Activated T-cell treated with anti-CD3 and anti-CD28 coated beads, Interleukin-2, amount 50 U/mL, for 4 hours (primary cell): ENCODE measurements around the gene GHR. TPM values are rescaled to one million over a fixed set of nuclear protein-coding genes. Genes with fewer than 3 reads are reported as not detected.
"Not testable (repeated sequence)": the region's sequence is repeated elsewhere in the genome, so short reads cannot be mapped to it uniquely, and the experiment has no call there.

Experiments
- ATAC-seq, 2 donors: fragments of 200-7000 bp; cut with Tn5 transposase; one replicate each; pipeline ENCODE4 v1.10.0; 2021
- DNase-seq: peaks from one replicate; pipeline ENCODE4 v3.0.0-alpha.2; 2020
- H3K27me3 Mint-ChIP-seq: one replicate; pipeline ENCODE4 v1.8.0; 2021; ENCODE audit warnings: low read depth, mixed read lengths
- H3K36me3 Mint-ChIP-seq: one replicate; pipeline ENCODE4 v1.8.0; 2022; ENCODE audit warnings: mixed read lengths; ENCODE audit not compliant: insufficient read depth
- H3K4me1 Mint-ChIP-seq: one replicate; pipeline ENCODE4 v1.8.0; 2021; ENCODE audit warnings: low read depth, mixed read lengths
- H3K4me3 Mint-ChIP-seq: one replicate; pipeline ENCODE4 v1.8.0; 2021; ENCODE audit warnings: mild to moderate bottlenecking, moderate library complexity, mixed read lengths
- H3K9me3 Mint-ChIP-seq: one replicate; pipeline ENCODE4 v1.8.0; 2021; ENCODE audit warnings: mixed read lengths
- total RNA-seq, 3 donors: library from RNA; stranded (reverse); gene quantifications; one replicate each; pipeline ENCODE4 v1.2.1, GENCODE V29; 2021

GHR gene
- total RNA-seq, 3 donors from 2014 or later: 0.08 TPM; not detected in 2

DNA sequence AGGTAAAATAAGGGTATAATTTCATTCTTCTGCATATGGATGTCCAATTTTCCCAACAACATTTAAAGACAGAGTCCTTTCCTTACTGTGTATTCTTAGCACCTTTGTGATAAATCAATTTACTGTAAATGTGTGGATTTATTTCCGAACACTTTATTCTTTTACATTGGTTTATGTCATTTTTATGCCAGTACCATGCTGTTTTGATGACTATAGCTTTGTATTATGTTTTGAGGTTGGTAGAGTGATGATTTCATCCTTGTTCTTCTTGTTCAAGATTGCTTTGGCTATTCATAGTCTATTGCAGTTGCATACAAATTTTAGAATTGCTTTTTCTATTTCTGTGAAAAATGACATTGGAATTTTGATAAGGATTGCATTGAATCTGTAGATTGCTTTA lies 280.0 kb downstream of the GHR start:
- no peaks in the 10 kb centered on the region for H3K36me3 Mint-ChIP-seq
- no peak overlapping the region for H3K4me3 Mint-ChIP-seq
- H3K27me3 Mint-ChIP-seq: peaks cover 3% of the 10 kb centered on the region
- ATAC-seq (no peak), DNase-seq (no peak)
- peaks cover 12% of the 10 kb centered on the region for H3K9me3 Mint-ChIP-seq
- no peaks in the 10 kb centered on the region for H3K4me1 Mint-ChIP-seq

DNA sequence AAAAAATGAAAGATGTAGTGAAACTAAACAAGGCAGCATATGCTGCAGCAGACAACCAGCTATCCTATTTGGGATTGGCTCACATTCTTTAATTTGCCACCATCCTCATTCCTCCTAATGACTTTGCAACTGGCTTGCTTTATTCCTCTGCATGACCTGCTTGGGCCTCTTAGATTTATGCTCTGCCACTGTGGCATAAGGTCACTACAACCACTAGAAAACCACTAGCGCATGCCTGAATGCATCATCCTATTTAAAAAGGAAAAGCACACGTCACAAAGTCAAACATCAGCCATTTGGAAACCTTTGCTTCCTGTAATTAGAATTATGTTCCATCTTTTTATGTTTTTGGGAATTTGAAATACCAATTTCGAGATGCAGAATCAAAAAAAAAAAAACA lies 292.5 kb downstream of the GHR start:
- Mint-ChIP-seq H3K4me1 (peaks cover 18% of the 10 kb centered on the region), H3K4me3 (no peak overlapping the region), H3K27me3 (peaks cover 11% of the 10 kb centered on the region), H3K36me3 (no peaks in the 10 kb centered on the region), H3K9me3 (no peaks in the 10 kb centered on the region)
- no peak for DNase-seq
- ATAC-seq: no peak

DNA sequence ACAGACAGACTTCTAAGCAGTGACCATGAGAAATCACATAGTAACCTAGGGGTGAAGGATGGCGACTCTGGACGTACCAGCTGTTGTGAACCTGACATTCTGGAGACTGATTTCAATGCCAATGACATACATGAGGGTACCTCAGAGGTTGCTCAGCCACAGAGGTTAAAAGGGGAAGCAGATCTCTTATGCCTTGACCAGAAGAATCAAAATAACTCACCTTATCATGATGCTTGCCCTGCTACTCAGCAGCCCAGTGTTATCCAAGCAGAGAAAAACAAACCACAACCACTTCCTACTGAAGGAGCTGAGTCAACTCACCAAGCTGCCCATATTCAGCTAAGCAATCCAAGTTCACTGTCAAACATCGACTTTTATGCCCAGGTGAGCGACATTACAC lies 295.4 kb downstream of the GHR start:
- Mint-ChIP-seq H3K4me1 (peaks cover 21% of the 10 kb centered on the region), H3K4me3 (no peak overlapping the region)
- no peak for DNase-seq

DNA sequence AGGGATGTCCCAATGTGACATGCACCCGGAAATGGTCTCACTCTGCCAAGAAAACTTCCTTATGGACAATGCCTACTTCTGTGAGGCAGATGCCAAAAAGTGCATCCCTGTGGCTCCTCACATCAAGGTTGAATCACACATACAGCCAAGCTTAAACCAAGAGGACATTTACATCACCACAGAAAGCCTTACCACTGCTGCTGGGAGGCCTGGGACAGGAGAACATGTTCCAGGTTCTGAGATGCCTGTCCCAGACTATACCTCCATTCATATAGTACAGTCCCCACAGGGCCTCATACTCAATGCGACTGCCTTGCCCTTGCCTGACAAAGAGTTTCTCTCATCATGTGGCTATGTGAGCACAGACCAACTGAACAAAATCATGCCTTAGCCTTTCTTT lies 295.8 kb downstream of the GHR start:
- H3K36me3 Mint-ChIP-seq: no peaks in the 10 kb centered on the region
- no peak overlapping the region for H3K4me3 Mint-ChIP-seq
- peaks cover 5% of the 10 kb centered on the region for H3K27me3 Mint-ChIP-seq
- DNase-seq (no peak), ATAC-seq (no peak)
- H3K4me1 Mint-ChIP-seq: peaks cover 21% of the 10 kb centered on the region
- no peaks in the 10 kb centered on the region for H3K9me3 Mint-ChIP-seq

More for the DNA sequence above, 295.4 kb downstream of the GHR start:
- Mint-ChIP-seq H3K27me3 (peaks cover 6% of the 10 kb centered on the region), H3K36me3 (no peaks in the 10 kb centered on the region), H3K9me3 (no peaks in the 10 kb centered on the region)
- peak; percentile 66 to 69 for ATAC-seq

DNA sequence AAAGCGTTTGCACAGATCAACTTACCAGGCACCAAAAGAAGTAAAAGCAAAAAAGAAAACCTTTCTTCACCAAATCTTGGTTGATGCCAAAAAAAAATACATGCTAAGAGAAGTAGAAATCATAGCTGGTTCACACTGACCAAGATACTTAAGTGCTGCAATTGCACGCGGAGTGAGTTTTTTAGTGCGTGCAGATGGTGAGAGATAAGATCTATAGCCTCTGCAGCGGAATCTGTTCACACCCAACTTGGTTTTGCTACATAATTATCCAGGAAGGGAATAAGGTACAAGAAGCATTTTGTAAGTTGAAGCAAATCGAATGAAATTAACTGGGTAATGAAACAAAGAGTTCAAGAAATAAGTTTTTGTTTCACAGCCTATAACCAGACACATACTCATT lies 297.0 kb downstream of the GHR start:
- no peak for DNase-seq

DNA sequence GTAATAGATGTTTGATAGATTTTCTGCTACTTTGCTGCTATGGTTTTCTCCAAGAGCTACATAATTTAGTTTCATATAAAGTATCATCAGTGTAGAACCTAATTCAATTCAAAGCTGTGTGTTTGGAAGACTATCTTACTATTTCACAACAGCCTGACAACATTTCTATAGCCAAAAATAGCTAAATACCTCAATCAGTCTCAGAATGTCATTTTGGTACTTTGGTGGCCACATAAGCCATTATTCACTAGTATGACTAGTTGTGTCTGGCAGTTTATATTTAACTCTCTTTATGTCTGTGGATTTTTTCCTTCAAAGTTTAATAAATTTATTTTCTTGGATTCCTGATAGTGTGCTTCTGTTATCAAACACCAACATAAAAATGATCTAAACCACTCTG lies 298.2 kb downstream of the GHR start:
- Mint-ChIP-seq H3K27me3 (peaks cover 7% of the 10 kb centered on the region), H3K4me3 (no peak overlapping the region), H3K4me1 (peaks cover 21% of the 10 kb centered on the region), H3K36me3 (no peaks in the 10 kb centered on the region), H3K9me3 (no peaks in the 10 kb centered on the region)
- DNase-seq (no peak), ATAC-seq (no peak)

More for the DNA sequence above, 297.0 kb downstream of the GHR start:
- H3K4me1 Mint-ChIP-seq: peaks cover 21% of the 10 kb centered on the region
- H3K4me3 Mint-ChIP-seq: no peak overlapping the region
- no peaks in the 10 kb centered on the region for H3K9me3 Mint-ChIP-seq
- ATAC-seq: no peak
- peaks cover 5% of the 10 kb centered on the region for H3K27me3 Mint-ChIP-seq
- H3K36me3 Mint-ChIP-seq: no peaks in the 10 kb centered on the region

DNA sequence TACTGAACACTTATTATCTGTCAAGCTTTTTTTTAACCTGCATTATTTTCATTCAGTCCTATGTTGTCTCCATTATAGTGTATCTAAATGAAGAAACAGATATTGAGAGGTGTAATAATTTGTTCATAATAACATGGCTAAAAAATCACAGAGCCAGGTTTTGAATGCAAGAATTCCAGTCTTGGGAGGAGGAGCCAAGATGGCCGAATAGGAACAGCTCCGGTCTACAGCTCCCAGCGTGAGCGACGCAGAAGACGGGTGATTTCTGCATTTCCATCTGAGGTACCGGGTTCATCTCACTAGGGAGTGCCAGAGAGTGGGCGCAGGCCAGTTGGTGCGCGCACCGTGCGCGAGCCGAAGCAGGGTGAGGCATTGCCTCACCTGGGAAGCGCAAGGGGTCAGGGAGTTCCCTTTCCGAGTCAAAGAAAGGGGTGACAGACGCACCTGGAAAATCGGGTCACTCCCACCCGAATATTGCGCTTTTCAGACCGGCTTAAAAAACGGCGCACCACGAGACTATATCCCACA lies 311.4 kb downstream of the GHR start:
- not testable (repeated sequence) for H3K4me1 Mint-ChIP-seq, H3K36me3 Mint-ChIP-seq, ATAC-seq, H3K9me3 Mint-ChIP-seq, H3K27me3 Mint-ChIP-seq, DNase-seq, H3K4me3 Mint-ChIP-seq

DNA sequence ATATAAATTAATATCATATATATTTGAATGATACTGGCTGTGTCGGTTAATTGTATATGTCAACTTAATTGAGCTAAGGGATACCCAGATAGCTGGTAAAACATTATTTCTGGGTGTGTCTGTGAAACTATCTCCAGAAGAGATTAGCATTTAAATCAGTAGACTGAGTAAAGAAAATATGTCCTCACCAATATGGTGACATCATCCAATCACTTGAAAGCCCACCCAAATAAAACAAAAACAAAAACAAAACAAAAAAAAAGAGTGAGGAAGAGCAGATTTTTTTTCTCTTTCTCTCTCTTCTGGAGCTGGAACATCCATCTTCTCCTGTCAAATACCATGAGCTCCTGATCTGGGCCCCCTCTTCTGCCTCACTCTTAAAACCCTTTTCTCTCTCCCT lies 317.7 kb downstream of the GHR start:
- H3K4me1 Mint-ChIP-seq: no peaks in the 10 kb centered on the region
- no peaks in the 10 kb centered on the region for H3K9me3 Mint-ChIP-seq
- ATAC-seq (no peak), DNase-seq (no peak)
- no peaks in the 10 kb centered on the region for H3K27me3 Mint-ChIP-seq
- H3K36me3 Mint-ChIP-seq: no peaks in the 10 kb centered on the region
- no peak overlapping the region for H3K4me3 Mint-ChIP-seq

DNA sequence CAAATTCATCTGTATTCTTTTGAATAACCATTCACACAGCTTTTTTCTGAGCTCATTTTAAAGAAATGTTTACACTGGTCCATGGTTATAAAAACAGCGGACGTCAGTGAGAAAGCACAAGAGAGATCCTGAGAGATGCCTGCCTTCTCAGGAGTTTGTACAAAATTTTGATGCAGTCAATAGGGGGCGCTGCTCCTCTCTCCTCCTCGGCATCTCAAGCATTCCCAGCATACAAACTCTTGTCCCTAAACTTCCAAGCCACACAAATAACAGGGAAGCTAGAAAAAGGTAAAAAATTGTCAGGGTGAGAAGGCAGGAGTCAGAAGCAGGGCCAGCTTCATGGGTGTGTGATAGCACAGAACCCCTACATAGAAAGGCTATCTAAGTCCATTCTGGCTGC lies 322.2 kb downstream of the GHR start:
- Mint-ChIP-seq H3K9me3 (no peaks in the 10 kb centered on the region), H3K4me3 (no peak overlapping the region), H3K27me3 (no peaks in the 10 kb centered on the region), H3K4me1 (peaks cover 4% of the 10 kb centered on the region), H3K36me3 (no peaks in the 10 kb centered on the region)
- DNase-seq (no peak), ATAC-seq (no peak)

DNA sequence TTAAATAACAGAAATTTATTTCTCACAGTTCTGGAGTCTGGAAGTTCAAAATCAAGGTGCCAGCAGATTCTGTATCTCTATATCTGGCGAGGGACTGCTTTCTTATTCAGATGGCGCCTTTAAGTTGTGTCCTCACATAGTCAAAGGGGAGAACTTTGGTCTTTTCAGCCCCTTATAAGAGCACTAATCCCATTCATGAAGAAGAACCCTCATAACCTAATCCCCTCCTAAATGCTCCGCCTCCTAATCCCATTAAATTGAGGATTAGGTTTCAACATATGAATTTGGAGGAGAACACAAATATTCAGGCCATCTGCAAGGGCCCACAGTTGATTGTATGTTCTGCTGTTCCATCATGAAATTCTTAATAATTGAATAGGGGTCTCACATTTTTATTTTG lies 322.6 kb downstream of the GHR start:
- peaks cover 4% of the 10 kb centered on the region for H3K4me1 Mint-ChIP-seq
- DNase-seq (no peak), ATAC-seq (no peak)
- no peaks in the 10 kb centered on the region for H3K27me3 Mint-ChIP-seq
- H3K4me3 Mint-ChIP-seq: no peak overlapping the region
- no peaks in the 10 kb centered on the region for H3K36me3 Mint-ChIP-seq
- H3K9me3 Mint-ChIP-seq: no peaks in the 10 kb centered on the region

DNA sequence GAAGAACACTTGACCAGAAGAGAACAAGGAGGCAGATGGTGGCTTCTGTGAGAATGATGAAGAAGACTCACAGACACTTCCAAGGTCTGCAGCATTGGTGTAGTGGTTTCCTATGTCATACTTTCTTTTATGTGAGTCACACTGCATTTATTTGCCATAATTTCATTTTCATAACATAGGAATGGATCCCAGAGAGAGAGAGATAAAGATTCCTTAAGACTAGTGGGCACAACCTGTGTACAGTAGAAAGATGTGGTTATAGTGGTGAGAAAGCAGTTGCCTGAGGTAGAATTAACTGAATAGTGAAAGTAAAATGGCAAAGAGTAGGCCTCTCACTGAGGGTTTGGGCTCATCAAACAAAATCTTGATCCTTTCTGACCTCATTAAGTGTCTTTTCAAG lies 325.8 kb downstream of the GHR start:
- Mint-ChIP-seq H3K27me3 (no peaks in the 10 kb centered on the region), H3K4me1 (peaks cover 4% of the 10 kb centered on the region), H3K36me3 (no peaks in the 10 kb centered on the region), H3K4me3 (no peak overlapping the region), H3K9me3 (no peaks in the 10 kb centered on the region)
- DNase-seq (no peak), ATAC-seq (peak in 1 of 2 donors; percentile 38)

DNA sequence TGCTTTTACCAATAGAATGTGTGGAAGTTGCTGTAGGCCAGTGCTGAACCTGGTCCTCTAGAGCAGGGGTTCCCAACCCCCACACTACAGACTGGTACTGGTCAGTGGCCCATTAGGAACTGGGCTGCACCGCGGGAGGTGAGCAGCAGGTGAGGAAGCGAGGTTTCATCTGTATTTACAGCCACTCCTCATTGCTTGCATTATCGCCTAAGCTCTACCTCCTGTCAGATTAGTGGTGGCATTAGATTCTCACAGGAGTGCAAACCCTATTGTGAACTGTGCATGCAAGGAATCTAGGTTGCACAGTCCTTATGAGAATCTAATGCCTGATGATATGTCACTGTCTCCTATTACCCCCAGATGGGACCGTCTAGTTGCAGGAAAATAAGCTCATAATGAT lies 327.3 kb downstream of the GHR start:
- DNase-seq (no peak), ATAC-seq (no peak)
- Mint-ChIP-seq H3K4me1 (peaks cover 4% of the 10 kb centered on the region), H3K36me3 (no peaks in the 10 kb centered on the region), H3K4me3 (no peak overlapping the region), H3K9me3 (no peaks in the 10 kb centered on the region), H3K27me3 (no peaks in the 10 kb centered on the region)

DNA sequence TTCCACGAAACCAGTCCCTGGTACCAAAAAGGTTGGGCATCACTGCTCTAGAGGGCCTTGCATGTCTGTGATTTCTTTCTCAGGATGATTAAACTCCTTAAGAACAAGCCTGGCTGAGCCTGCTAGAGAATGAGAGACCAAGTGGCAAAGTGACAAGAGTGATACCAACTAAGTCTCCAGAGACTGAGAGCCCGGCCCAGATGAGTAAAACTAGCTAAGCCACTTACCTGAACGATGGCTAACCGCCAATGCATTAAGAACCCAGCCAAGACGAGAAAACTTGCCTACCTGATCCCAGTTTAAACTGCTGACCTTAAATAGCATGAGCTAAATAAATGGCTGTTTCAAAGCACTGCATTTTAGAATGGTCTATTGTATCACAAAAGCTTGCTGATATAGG lies 327.8 kb downstream of the GHR start:
- peaks cover 4% of the 10 kb centered on the region for H3K4me1 Mint-ChIP-seq
- H3K9me3 Mint-ChIP-seq: no peaks in the 10 kb centered on the region
- no peaks in the 10 kb centered on the region for H3K27me3 Mint-ChIP-seq
- no peak for DNase-seq
- no peaks in the 10 kb centered on the region for H3K36me3 Mint-ChIP-seq
- no peak overlapping the region for H3K4me3 Mint-ChIP-seq
- ATAC-seq: no peak

DNA sequence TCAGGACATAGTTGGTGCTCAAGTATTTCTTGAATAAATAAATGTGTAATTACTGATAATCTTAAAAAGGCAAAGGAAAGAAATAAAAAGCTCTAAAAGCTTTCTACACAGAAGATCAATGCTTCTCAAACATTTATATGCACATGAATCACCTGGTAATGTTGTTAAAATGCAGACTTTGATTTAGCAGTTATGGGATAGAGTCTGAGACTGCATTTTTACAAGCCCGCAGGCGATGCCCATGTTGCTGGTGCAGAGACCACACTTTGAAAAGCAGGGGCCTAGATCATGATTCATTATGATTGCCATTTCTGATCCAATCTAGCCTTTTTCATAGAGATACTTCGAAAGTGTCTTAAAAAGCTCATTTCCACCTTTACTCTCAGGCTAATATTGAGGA lies 329.9 kb downstream of the GHR start:
- no peak overlapping the region for H3K4me3 Mint-ChIP-seq

DNA sequence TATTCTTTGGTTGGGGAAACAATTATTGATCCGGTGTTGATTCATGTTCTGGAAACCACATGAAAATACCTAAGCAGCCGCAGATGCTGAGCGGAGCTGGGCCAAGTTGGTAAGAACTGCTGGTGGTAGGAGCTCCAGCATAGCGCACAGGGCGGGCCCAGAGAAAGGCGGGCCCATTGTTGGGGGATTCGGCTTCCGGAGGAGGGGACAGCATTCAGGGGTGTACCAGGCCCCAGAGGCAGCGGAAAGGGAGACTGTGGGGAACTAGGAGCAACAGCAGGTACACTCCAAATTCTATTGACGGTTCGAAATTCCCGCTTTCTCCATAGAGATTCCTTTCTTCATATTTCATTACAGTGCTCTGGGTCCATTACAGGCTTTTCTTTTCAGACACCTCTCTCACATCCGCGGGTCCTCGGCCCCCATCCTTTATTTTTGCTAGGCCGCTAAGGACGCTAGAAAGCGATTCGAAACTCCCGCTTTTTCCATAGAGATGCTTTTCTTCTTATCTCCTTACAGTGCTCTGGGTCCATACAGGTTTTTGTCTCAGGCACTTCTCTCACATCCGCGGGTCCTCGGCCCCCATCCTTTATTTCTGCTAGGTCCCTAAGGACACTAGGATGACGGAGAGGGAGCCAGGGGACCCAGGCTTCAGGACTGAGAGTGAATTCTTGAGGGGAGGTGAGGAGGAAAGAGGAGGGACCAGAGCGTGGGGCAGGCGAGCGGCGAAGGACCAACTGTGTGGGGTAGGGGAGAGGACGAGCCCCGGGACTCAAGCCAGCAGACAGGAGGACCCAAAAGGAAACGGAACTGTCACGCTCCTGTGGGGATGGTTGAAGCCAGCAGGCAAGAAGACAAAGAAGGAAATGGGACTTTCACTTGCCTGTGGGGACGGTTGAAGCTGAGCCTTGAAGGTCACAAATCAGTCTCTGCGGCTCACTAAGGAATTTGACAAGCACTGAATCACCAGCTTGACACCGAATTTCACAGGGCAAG lies 333.7 kb downstream of the GHR start, which contains the start of gene CCDC152:
CCDC152 (plus strand) TSS at position 213 of the 996 bp plus-strand sequence. CDS start 2,304 bp downstream, outside the sequence.
- H3K27me3 Mint-ChIP-seq: peaks cover 2% of the 10 kb centered on the region
- ATAC-seq (peak; percentile 98 to 100), DNase-seq (peak; percentile 55)
- H3K4me3 Mint-ChIP-seq: peak within 1 kb of the TSS; percentile 87
- H3K4me1 Mint-ChIP-seq: peaks cover 10% of the 10 kb centered on the region
- H3K9me3 Mint-ChIP-seq: no peaks in the 10 kb centered on the region
- peaks cover 2% of the 10 kb centered on the region for H3K36me3 Mint-ChIP-seq

More for the DNA sequence above, 329.9 kb downstream of the GHR start:
- Mint-ChIP-seq H3K4me1 (peaks cover 13% of the 10 kb centered on the region), H3K36me3 (no peaks in the 10 kb centered on the region), H3K9me3 (no peaks in the 10 kb centered on the region), H3K27me3 (peaks cover 2% of the 10 kb centered on the region)
- DNase-seq: no peak
- no peak for ATAC-seq
